ENCODE data around the gene IPCEF1.
A peak's percentile ranks its signal among the peaks of the same experiment; 100 is the strongest.
"Not testable (repeated sequence)": the region's sequence is repeated elsewhere in the genome, so short reads cannot be mapped to it uniquely, and the experiment has no call there.

Gene IPCEF1

GRCh38 chr6:154334147-154334546 is 22.5 kb downstream of the IPCEF1 start:
- not testable (repeated sequence) for DNase-seq (ENCODE audit: low read depth in 2 of 2)

- DNase-seq (ENCODE audit: low read depth in 2 of 2) = no peak
These were observed 24.9 kb downstream of the IPCEF1 start for GRCh38 chr6:154331750-154332149.

- no peak for DNase-seq (ENCODE audit: low read depth in 2 of 2)
These were observed 27.0 kb downstream of the IPCEF1 start for GRCh38 chr6:154329350-154330170.

GRCh38 chr6:154327313-154327712 is 29.3 kb downstream of the IPCEF1 start:
- DNase-seq (ENCODE audit: low read depth in 2 of 2) = not testable (repeated sequence)

- no peak for DNase-seq (ENCODE audit: low read depth in 2 of 2)
These were observed 31.5 kb downstream of the IPCEF1 start for GRCh38 chr6:154325142-154325541.

GRCh38 chr6:154320181-154320580 is 36.4 kb downstream of the IPCEF1 start:
- DNase-seq (ENCODE audit: low read depth in 2 of 2) = no peak

- peak; percentile 93 to 97 for DNase-seq (ENCODE audit: low read depth in 2 of 2)
These were observed 37.3 kb downstream of the IPCEF1 start for GRCh38 chr6:154319231-154319858.

- DNase-seq (ENCODE audit: low read depth in 2 of 2) = peak; percentile 68 to 78
These were observed 37.9 kb downstream of the IPCEF1 start for GRCh38 chr6:154318721-154319120.

GRCh38 chr6:154316131-154316530 is 40.5 kb downstream of the IPCEF1 start:
- DNase-seq (ENCODE audit: low read depth in 2 of 2) = no peak

GRCh38 chr6:154314084-154314483 is 42.5 kb downstream of the IPCEF1 start:
- DNase-seq (ENCODE audit: low read depth in 2 of 2) = no peak

- DNase-seq (ENCODE audit: low read depth in 2 of 2) = no peak
These were observed 47.6 kb downstream of the IPCEF1 start for GRCh38 chr6:154308986-154309385.

GRCh38 chr6:154307696-154308425 is 48.7 kb downstream of the IPCEF1 start:
- no peak for DNase-seq (ENCODE audit: low read depth in 2 of 2)

GRCh38 chr6:154307147-154307546 is 49.5 kb downstream of the IPCEF1 start:
- DNase-seq (ENCODE audit: low read depth in 2 of 2) = not testable (repeated sequence)

GRCh38 chr6:154306696-154307095 is 49.9 kb downstream of the IPCEF1 start:
- DNase-seq (ENCODE audit: low read depth in 2 of 2) = no peak

GRCh38 chr6:154304191-154304590 is 52.4 kb downstream of the IPCEF1 start:
- DNase-seq (ENCODE audit: low read depth in 2 of 2) = no peak

- DNase-seq (ENCODE audit: low read depth in 2 of 2) = not testable (repeated sequence)
These were observed 53.0 kb downstream of the IPCEF1 start for GRCh38 chr6:154303642-154304041.

- peak; percentile 48 to 54 for DNase-seq (ENCODE audit: low read depth in 2 of 2)
These were observed 54.5 kb downstream of the IPCEF1 start for GRCh38 chr6:154301839-154302752.

- no peak for DNase-seq (ENCODE audit: low read depth in 2 of 2)
These were observed 55.4 kb downstream of the IPCEF1 start for GRCh38 chr6:154301086-154301625.

GRCh38 chr6:154298297-154298696 is 58.3 kb downstream of the IPCEF1 start:
- DNase-seq (ENCODE audit: low read depth in 2 of 2) = no peak

GRCh38 chr6:154297721-154298120 is 58.9 kb downstream of the IPCEF1 start:
- DNase-seq (ENCODE audit: low read depth in 2 of 2) = no peak

- DNase-seq (ENCODE audit: low read depth in 2 of 2) = no peak
These were observed 59.4 kb downstream of the IPCEF1 start for GRCh38 chr6:154297210-154297609.
